MM.1S (cell line): ENCODE data around the gene NFYA.

Experiments used
- CTCF ChIP-seq: fragments of 300-600 bp; sonication (generic); IDR thresholded peaks from 2 replicates; pipeline ENCODE4 v1.5.1; 2016; ENCODE audit warnings: antibody characterized with exemption, low read length, mixed read lengths
- EZH2 ChIP-seq: fragments of 300-600 bp; sonication (generic); optimal IDR thresholded peaks from 2 replicates; pipeline ENCODE3; 2017; ENCODE audit warnings: low read depth, mild to moderate bottlenecking, antibody characterized with exemption, low read length, mixed read lengths
- EZH2phosphoT487 ChIP-seq: fragments of 300-600 bp; sonication (generic); IDR thresholded peaks from 2 replicates; pipeline ENCODE4 v1.6.1; 2018; ENCODE audit warnings: antibody characterized with exemption, low read length

- TF ChIP-seq CTCF, result no peak
- TF ChIP-seq EZH2, result no peak
- TF ChIP-seq EZH2phosphoT487, result no peak
Measured at GRCh38 chr6:41051873-41052272, 20.9 kb upstream of the NFYA start.
